ENCODE measurements around the gene COQ8B.
"Not testable (repeated sequence)": the region's sequence is repeated elsewhere in the genome, so short reads cannot be mapped to it uniquely, and the experiment has no call there.

COQ8B gene

DNA sequence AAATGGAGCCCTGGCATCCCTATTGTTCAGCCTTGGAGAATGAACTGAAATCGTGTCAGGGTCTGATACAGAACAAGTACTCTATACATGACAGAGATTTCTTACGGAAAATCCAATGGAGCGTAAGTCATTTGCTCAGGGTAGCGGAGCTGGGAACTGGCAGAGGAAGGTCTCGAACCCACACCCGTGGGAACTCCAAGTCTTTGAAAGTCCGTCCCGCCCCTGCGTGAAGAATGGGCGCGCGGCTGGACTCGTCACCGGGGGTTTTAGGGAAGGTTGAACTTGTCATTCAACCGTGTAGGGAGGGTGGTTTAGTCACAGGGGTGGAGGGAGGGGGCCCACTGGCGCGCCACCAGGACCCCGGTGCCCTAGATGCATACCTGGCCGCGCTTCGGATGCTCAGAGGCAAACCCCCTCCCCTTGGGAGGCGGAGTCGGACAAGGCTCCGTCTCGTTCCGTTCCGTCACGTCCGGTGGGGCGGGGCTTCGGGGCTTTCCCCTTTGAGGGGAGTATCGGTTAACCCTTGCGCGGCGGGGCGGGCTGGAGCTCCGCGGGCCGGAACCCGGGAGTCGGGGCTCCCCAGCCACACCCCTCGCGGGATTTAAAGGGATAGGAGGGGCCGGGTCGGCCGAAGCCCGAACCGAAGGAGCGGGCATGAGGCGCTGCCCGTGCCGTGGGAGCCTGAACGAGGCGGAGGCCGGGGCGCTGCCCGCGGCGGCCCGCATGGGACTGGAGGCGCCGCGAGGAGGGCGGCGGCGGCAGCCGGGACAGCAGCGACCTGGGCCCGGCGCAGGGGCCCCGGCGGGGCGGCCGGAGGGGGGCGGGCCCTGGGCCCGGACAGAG is at the start of gene COQ8B, which contains the start of gene ITPKC:
Gene COQ8B, minus strand, starts transcription at position 405 of the 843 bp plus-strand sequence. CDS start 2,254 bp downstream, outside the sequence.
Gene ITPKC, plus strand, starts transcription at position 631 of the 843 bp plus-strand sequence. Its CDS starts 24 bp downstream, at position 655.
- DNase-seq, result peak; percentile 100

DNA sequence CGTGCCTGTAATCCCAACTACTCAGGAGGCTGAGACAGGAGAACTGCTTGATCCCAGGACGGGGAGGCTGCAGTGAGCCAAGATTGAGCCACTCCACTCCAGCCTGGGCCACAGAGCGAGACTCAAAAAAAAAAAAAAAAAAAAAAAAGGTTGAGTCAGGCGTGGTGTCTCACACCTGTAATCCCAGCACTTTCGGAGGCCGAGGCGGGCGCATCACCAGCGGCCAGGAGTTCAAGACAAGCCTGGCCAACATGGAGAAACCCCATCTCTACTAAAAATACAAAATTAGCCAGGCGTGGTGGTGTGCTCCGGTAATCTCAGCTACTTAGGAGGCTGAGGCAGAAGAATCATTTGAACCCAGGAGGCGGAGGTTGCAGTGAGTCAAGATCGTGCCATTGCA is 49.7 kb upstream of the COQ8B start:
- DNase-seq, result not testable (repeated sequence)

DNA sequence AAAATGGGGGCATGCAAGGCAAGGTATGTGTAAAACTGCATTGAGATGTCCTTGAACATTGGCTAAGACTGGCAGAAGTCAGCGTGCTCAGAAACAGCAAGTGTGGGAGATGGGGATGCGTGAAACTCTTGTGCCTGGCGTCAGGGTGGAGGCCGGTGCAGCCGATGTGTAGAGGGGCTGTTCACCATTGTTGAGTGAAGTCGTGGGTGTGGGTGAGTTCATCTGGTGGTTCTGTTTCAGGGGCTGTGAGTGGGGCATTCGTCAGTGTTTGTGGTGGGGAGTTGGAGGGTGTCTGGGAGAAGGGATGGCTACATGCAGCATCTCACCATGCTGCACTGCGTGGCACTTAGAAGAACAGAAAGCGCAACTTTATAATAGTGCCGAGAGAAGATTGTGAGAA is 47.3 kb upstream of the COQ8B start:
- no peak for DNase-seq

DNA sequence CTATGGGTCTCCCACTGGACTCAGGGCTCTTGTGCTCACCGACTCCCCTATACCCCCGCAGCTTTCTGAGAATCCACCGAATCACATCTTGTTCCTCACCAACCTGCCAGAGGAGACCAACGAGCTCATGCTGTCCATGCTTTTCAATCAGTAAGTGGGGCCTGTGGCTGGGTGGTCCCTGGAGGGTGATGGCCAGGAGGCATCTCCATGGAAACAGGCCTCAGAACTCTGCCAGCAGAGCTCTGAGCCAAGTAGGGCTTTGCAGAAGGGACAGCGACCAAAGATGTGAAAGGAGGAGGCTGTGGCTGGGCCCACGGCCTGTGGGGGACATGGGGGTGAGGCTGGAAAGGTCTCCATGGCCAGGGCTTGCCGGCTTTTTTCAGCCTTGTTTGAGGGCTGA is 46.8 kb upstream of the COQ8B start:
- no peak for DNase-seq

DNA sequence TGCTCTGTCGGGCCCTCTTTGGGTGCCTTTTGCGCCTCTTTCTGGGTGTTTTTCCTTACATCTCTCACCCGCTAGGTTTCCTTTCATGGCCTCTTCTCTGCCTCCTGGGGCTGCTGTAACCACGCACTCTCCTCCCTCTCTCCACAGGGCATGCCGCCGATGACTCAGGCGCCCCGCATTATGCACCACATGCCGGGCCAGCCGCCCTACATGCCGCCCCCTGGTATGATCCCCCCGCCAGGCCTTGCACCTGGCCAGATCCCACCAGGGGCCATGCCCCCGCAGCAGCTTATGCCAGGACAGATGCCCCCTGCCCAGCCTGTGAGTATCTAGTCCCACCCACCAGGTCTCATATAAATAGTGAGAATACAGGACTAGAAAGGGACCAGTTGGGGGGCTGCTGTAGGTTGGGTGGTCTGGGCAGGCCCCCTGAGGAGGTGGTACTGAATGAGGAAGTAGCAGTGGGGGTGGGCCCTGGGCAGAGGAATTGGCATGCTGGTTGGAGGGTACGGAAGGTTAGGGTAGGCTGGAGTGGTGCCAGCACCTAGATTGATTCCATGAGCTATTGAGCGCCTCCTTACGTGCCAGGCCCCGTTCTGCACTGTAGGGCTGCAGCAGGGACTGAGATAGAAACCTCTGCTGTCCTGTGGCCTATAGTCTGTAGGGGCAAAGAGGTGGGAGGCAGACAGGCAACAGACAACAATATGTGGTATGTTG is 46.2 kb upstream of the COQ8B start:
- no peak for DNase-seq

DNA sequence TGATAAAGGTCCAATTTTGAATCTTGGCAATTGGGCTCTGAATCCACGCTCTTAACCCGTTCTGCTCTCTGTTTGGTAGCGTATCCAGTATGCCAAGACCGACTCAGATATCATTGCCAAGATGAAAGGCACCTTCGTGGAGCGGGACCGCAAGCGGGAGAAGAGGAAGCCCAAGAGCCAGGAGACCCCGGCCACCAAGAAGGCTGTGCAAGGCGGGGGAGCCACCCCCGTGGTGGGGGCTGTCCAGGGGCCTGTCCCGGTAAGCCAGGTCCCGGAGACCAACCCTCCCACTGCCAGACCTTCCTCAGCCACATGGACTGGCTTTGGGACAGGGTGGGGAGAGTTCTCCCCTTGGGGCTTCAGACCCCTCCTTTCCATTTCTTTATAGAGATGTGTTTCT is 42.7 kb upstream of the COQ8B start:
- no peak for DNase-seq

DNA sequence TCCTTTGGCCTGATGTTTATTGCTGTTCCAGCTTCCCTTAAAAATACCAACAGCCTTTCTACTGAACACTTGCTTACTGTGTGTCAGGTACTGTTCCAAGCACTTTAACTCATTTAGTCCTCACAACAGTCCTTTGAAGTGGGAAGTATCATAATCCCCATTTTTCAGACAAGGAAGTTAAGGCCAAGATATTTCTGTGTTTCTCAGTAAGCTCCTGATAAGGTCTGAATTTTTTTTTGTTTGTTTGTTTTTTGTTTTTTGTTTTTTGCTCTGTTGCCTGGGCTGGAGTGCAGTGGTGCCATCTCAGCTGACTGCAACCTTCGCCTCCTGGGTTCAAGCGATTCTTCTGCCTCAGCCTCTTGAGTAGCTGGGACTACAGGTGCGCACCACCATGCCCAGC is 41.8 kb upstream of the COQ8B start:
- no peak for DNase-seq

DNA sequence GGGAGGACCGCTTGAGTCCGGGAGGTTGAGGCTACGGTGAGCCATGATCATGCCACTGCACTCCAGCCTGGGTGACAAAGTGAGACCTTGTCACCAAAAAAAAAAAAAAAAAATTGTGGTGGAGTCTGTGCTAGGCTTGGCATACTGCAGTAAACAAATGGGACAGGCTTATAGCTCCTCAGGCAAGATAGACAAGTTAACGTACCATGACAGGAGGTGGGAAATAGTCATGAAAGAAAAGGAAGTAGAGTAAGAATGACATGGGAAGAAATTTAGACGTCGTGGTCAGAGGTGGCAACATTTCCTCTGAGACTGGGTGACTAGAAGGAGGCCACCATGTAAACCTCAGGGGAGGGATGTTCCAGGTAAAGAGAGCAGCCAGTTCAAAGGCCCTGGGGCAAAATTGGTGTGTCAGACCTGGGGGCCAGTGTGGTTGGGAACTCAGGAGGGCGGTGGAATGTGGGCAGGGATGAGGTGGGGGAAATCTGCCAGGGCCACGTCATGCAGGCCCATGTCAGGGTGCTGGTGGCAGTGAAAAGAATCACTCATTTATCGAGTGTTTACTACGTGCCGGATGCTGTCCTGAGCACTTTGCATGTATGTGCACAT is 39.9 kb upstream of the COQ8B start:
- DNase-seq, result no peak

DNA sequence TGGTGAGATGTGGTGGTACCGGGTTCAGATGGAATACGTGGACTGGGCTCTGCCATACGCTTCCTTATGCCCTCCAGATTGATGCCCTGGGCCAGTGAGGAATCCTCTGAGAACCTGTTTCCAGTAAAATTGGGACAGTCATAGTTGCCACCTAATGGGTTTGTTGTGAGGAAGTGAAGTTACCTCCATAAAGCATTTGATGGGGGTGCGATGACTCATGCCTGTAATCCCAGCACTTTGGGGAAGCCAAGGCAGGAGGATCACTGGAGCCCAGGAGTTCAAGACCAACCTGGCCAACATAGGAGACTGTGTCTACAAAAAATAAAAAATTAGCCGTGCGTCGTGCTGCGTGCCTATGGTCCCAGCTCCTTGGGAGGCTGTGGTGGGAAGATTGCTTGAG is 39.1 kb upstream of the COQ8B start:
- no peak for DNase-seq

DNA sequence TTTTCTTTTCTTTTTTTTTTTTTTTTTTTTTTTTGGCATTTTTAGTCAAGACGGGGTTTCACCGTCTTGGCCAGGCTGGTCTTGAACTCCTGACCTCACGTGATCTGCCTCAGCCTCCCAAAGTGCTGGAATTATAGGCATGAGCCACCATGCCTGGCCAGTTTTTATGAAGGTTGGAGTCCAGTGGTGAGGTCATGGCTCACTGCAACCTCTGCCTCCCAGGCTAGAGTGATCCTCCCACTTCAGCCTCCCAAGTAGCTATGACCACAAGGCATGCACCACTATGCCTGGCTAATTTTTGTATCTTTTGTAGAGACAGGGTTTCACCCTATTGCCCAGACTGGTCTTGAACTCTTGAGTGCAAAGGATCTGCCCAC is 38.5 kb upstream of the COQ8B start:
- no peak for DNase-seq

DNA sequence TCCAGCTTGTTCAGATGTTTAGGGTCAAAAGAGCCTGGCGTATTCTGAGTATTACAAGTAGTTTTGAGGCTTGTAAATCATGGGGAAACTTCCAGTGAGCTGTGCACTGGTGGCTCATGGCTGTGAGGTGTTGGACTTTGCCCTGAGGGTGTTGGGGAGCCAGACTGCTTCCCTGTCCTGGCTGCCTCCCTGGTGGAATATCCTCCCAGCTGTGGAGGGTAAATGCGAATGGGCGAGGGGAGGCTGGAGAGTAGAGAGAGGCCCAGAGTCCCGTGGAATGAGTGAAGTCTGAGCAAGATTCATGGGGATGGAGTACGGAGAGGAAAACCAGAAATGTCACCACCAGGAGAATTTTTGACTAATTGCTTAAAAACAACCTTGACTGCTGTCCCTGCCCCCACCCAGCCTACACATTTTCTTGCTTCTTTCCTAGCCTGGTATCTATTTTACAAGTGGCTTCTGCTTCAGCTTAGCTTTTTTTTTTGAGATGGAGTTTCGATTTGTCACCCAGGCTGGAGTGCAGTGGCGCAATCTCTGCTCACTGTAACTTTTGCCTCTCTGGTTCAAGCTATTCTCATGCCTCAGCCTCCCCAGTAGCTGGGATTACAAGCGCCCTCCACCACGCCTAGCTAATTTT is 38.0 kb upstream of the COQ8B start:
- DNase-seq, result no peak

DNA sequence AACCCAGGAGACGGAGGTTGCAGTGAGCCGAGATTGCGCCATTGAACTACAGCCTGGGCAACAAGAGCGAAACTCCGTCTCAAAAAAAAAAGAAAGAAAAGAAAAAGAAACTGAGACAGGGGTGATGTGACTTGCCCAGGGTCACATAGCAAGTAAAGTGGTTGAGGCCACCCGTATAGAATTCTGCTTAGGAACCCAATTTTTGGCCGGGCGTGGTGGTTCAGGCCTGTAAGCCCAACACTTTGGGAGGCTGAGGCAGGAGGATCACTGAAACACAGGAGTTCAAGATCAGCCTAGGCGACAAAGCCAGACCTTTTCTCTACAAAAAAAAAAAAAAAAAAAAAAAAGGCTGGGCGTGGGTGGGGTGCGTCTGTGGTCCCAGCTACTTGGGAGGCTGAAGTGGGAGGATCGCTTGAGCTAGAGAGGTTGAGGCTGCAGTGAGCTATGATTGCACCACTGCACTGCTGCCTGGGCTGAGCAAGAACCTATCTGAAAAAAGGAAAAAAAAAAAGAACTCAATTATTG is 35.6 kb upstream of the COQ8B start:
- DNase-seq, result no peak

DNA sequence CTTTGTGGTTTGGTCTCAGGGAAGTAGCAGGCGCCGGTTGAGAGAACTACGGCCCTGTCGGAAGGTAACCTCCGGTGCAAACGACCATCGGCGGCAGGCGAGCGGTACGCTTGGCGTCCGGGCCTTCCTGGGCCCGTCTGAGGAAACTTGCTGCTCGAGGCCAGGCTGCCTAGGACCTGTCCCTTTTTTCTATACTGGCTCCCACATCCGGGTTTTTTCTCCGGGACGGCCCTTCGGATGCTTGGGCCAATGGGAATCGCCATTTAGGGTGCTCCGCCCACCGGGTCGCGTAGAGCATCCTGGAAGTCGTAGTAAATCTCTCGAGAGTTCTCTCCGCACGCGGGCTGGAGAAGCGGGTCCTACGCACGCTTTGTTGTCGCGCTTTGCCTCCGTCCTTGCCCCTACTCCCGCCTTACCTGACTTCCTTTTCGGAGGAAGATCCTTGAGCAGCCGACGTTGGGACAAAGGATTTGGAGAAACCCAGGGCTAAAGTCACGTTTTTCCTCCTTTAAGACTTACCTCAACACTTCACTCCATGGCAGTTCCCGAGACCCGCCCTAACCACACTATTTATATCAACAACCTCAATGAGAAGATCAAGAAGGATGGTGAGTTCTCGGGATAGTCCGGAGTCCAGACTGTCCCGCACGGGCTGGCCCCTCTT is 34.3 kb upstream of the COQ8B start, which contains the start of gene SNRPA:
Gene SNRPA, plus strand, starts transcription at position 330 of the 664 bp plus-strand sequence. Its CDS starts 206 bp downstream, at position 536.
- peak; percentile 100 for DNase-seq

DNA sequence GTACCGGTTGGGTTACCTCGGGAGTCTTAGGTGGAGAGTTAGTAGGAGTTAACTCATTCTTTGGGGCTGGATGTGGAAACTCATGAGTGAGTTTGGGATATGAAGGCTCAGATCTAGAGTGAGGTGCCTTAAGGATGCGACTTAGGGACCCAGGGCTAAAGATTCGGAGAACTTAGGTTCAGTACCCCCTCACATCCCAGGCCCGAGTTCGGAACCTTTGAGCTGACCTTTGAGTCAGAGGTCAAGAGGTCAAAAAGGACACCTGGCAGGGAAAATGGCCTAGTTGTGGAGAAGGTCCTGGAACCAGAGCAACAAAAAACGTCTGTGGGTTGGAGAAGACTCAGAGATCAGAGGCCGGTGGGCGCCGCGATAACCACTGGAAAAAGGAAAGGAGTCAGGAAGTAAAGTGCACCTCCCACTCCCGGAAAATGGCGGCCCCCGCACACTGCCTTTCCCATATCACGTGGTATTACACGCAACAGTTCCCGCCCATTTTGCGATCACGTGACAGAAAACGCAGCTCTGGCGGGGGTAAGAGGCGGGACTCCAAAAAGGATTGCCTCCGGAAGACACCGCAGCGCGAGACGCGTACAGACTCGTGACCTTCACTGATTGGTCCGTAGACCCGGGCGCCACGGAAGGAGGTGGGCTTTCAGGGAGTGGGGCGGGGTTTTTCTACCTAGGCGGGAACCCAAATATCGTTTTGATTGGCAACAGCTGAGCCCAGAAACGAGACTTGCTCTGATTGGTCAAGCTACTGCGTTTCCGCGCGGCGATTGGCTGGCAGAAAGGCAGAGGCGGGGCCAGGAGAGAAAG is 33.6 kb upstream of the COQ8B start, which contains the start of gene ACTMAP:
Gene ACTMAP, minus strand, starts transcription at position 420 of the 816 bp plus-strand sequence. CDS start 674 bp downstream, outside the sequence.
- peak; percentile 100 for DNase-seq

DNA sequence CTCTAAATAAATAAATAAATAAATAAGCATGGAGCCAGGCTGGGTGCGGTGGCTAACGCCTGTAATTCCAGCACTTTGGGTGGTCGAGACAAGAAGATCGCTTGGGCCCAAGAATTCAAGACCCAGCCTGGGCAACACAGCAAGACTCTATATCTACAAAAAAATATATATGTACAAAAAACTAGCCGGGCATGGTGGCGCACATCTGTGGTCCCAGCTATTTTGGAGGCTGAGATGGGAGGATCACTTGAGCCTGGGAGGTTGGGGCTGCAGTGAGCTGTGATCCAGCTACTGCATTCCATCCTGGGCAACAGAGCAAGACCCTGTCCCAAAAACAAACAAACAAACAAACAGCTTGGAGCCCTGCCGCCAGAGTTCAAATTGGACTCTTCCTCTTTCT is 30.9 kb upstream of the COQ8B start:
- DNase-seq, result no peak

DNA sequence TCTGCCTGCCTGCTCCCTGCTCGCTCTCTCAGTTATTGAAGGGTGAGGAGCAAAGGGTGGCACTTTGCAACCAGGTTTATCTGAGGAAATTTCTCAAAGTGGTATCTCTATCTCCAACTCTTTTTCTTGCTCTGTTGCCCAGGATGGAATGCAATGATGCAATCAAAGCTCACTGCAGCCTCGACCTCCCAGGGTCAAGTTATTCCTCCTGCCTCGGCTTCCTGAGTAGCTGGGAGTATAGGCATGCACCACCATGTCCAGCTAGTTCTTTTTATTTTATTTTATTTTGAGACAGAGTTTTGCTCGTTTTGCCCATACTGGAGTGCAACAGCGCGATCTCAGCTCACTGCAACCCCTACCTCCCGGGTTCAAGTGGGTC is 28.7 kb upstream of the COQ8B start:
- DNase-seq, result no peak

DNA sequence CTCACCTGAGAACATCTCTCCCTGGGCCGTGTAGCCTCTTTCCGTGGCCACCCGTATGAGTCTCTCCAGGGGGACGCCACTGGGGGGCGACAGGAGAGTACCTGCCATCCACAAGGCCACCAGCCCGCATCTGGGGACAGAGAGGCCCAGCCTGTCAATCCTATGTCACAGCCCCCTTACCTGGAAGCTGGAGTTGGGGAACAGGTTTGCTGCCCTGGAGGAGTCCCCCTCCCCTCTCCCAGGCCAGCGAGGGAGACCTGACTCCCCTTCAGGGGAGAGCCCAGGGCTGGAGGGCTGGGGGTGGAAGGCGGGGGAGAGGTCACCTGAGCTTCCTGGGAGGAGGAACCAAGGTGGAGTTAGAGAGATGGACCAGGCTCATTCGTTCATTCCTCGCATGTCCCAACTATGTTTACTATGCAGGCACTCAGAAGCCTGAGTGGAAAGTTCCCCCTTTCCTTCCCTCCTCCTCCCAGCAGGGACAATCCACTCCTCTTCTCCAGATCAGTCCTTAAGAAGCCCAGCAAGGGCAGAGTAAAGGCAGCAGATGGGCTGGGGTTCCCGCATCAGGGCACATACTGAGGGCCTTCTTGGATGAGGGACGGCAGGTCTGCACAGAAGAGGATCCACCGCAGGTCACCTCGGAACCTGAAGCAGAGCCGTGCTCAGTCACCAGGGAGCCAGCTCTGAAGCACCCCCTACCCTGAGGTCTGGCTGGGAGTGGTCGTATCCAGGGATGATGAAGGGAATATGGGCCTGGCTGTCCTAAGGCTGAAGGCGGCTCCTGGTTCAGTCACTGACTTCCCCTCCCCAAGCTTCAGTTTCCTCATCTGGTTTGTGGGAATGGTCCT is 28.1 kb upstream of the COQ8B start:
- DNase-seq, result peak; percentile 42

DNA sequence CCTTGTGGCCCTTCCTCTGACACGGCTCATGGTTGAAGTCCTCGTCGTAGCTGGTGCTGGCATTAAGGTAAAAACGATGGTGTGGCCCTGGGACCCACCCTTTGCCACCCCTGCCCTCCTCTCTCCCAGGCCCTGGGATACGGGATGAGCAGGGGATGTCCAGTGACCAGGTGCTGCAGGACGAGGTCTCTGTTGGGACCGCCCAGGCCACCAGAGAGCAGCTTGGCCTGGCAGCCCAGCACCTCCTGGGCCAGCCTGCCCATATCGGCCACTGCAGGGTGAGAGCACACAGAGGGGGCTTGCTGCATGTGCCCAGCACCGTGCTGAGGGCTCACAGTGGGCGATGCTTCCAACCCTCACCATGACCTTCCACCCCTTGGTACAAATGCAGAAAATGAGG is 27.2 kb upstream of the COQ8B start:
- DNase-seq, result no peak

DNA sequence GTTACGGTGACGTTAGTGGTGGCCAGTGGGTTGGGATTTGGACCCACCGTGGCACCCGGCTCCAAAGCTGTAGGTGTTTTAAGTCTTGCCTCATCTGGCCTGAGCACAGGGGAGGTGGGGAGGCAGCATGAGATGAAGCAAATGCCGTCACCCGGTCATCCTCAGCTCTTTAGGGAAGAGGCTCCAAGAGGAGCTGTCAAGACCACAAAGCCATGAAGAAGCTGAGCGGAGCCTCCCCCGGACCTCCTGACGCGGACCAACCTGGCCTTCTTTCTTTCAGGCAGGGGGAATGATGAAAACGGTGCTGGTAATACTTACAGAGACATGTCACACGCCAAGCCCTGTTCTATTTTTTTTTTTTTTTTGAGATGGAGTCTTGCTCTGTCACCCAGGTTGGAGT is 26.2 kb upstream of the COQ8B start:
- DNase-seq, result no peak

DNA sequence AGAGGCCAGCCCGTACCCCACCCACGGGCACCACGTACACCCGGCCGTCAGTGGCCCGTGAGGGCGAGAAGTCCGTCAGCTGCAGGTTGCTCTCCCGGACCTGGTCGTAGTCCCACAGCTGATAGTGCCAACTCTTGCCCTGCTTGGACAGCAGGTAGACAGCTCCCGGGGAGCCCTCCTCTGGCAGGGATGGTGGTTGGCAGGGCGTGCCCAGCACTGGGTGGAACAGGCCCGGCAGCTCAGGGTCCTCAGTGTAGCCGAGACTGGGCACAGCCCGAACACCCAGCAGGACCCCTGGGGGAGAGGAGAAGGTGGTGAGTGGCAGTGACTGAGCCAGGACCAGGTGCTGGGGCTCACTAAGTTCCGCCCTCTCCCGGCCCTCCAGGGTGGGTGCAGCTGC is 25.8 kb upstream of the COQ8B start:
- DNase-seq, result no peak

All from DMS53 (cell line).